Measurements from ENCODE around the gene ZNF230.

The ZNF230 gene

GRCh38 chr19:44010468-44010867 is 7.7 kb downstream of the ZNF230 start:
- peaks cover 80% of the 10 kb centered on the region for H3K36me3 Mint-ChIP-seq
- no peak overlapping the region for H3K4me3 Mint-ChIP-seq

GRCh38 chr19:44019498-44019897 is 16.7 kb downstream of the ZNF230 start:
- peaks cover 27% of the 10 kb centered on the region for H3K9me3 Mint-ChIP-seq
- H3K27ac Mint-ChIP-seq = no peak overlapping the region
- ATAC-seq = no peak
- H3K4me3 Mint-ChIP-seq = no peak overlapping the region
- H3K36me3 Mint-ChIP-seq = peaks cover 9% of the 10 kb centered on the region
- peaks cover 1% of the 10 kb centered on the region for H3K4me1 Mint-ChIP-seq
- H3K27me3 Mint-ChIP-seq = peaks cover 19% of the 10 kb centered on the region

More at GRCh38 chr19:44010468-44010867, 7.7 kb downstream of the ZNF230 start:
- peaks cover 42% of the 10 kb centered on the region for H3K9me3 Mint-ChIP-seq
- no peaks in the 10 kb centered on the region for H3K27me3 Mint-ChIP-seq
- no peaks in the 10 kb centered on the region for H3K4me1 Mint-ChIP-seq
- H3K27ac Mint-ChIP-seq = no peak overlapping the region
- ATAC-seq = no peak

GRCh38 chr19:44021221-44021620 is 18.5 kb downstream of the ZNF230 start:
- Mint-ChIP-seq H3K4me3 (no peak overlapping the region), H3K27ac (no peak overlapping the region), H3K36me3 (peaks cover 22% of the 10 kb centered on the region), H3K4me1 (peaks cover 18% of the 10 kb centered on the region), H3K27me3 (peaks cover 19% of the 10 kb centered on the region), H3K9me3 (peaks cover 25% of the 10 kb centered on the region)
- no peak for ATAC-seq

GRCh38 chr19:44024900-44025216 is 22.1 kb downstream of the ZNF230 start:
- peaks cover 18% of the 10 kb centered on the region for H3K4me1 Mint-ChIP-seq
- H3K27ac Mint-ChIP-seq = peak overlapping the region; percentile 91
- ATAC-seq = no peak
- peaks cover 50% of the 10 kb centered on the region for H3K36me3 Mint-ChIP-seq
- peaks cover 5% of the 10 kb centered on the region for H3K27me3 Mint-ChIP-seq
- peaks cover 22% of the 10 kb centered on the region for H3K9me3 Mint-ChIP-seq
- peak overlapping the region; percentile 100 for H3K4me3 Mint-ChIP-seq

- H3K4me1 Mint-ChIP-seq = peaks cover 18% of the 10 kb centered on the region
- peaks cover 19% of the 10 kb centered on the region for H3K9me3 Mint-ChIP-seq
- H3K27ac Mint-ChIP-seq = peak within 1 kb of the TSS; percentile 91
- peak; percentile 99 for ATAC-seq
- no peaks in the 10 kb centered on the region for H3K27me3 Mint-ChIP-seq
- H3K4me3 Mint-ChIP-seq = peak within 1 kb of the TSS; percentile 100
- H3K36me3 Mint-ChIP-seq = peaks cover 55% of the 10 kb centered on the region
These were observed 22.6 kb downstream of the ZNF230 start, which contains the start of gene ZNF222 for GRCh38 chr19:44025217-44025936. Gene ZNF222, plus strand, starts transcription at chr19:44025379. Its CDS starts 58 bp downstream, at chr19:44025437.

- Mint-ChIP-seq H3K4me1 (peaks cover 18% of the 10 kb centered on the region), H3K4me3 (no peak overlapping the region), H3K27me3 (no peaks in the 10 kb centered on the region), H3K9me3 (peaks cover 19% of the 10 kb centered on the region), H3K36me3 (peaks cover 67% of the 10 kb centered on the region), H3K27ac (no peak overlapping the region)
- ATAC-seq = no peak
These were observed 23.9 kb downstream of the ZNF230 start for GRCh38 chr19:44026622-44027021.

GRCh38 chr19:44032001-44032610 is 29.3 kb downstream of the ZNF230 start:
- H3K4me1 Mint-ChIP-seq = no peaks in the 10 kb centered on the region
- H3K36me3 Mint-ChIP-seq = peaks cover 79% of the 10 kb centered on the region
- peaks cover 47% of the 10 kb centered on the region for H3K9me3 Mint-ChIP-seq
- no peaks in the 10 kb centered on the region for H3K27me3 Mint-ChIP-seq
- no peak overlapping the region for H3K4me3 Mint-ChIP-seq
- ATAC-seq = no peak
- H3K27ac Mint-ChIP-seq = no peak overlapping the region

GRCh38 chr19:44042147-44042546 is 39.4 kb downstream of the ZNF230 start:
- Mint-ChIP-seq H3K4me3 (no peak overlapping the region), H3K27ac (no peak overlapping the region), H3K27me3 (peaks cover 19% of the 10 kb centered on the region), H3K36me3 (peaks cover 6% of the 10 kb centered on the region), H3K4me1 (no peaks in the 10 kb centered on the region), H3K9me3 (peaks cover 34% of the 10 kb centered on the region)
- ATAC-seq = no peak

GRCh38 chr19:44050740-44051649 is 48.2 kb downstream of the ZNF230 start:
- Mint-ChIP-seq H3K9me3 (peaks cover 19% of the 10 kb centered on the region), H3K36me3 (peaks cover 41% of the 10 kb centered on the region), H3K27me3 (peaks cover 26% of the 10 kb centered on the region), H3K4me3 (peak overlapping the region; percentile 83), H3K27ac (peak overlapping the region; percentile 66), H3K4me1 (peaks cover 13% of the 10 kb centered on the region)
- peak; percentile 76 for ATAC-seq

- H3K4me3 Mint-ChIP-seq = peak within 1 kb of the TSS; percentile 83
- peaks cover 26% of the 10 kb centered on the region for H3K27me3 Mint-ChIP-seq
- ATAC-seq = peak; percentile 92
- H3K36me3 Mint-ChIP-seq = peaks cover 46% of the 10 kb centered on the region
- peak within 1 kb of the TSS; percentile 66 for H3K27ac Mint-ChIP-seq
- H3K4me1 Mint-ChIP-seq = peaks cover 13% of the 10 kb centered on the region
- H3K9me3 Mint-ChIP-seq = peaks cover 16% of the 10 kb centered on the region
These were observed 49.1 kb downstream of the ZNF230 start, which contains the start of gene ZNF223 for GRCh38 chr19:44051650-44052402. Gene ZNF223, plus strand, starts transcription at chr19:44052036. Its CDS starts 3,141 bp downstream, at chr19:44055177.

GRCh38 chr19:44055870-44056269 is 53.1 kb downstream of the ZNF230 start:
- H3K27me3 Mint-ChIP-seq = peaks cover under 1% of the 10 kb centered on the region
- ATAC-seq = no peak
- H3K4me3 Mint-ChIP-seq = no peak overlapping the region
- H3K27ac Mint-ChIP-seq = no peak overlapping the region
- peaks cover 79% of the 10 kb centered on the region for H3K36me3 Mint-ChIP-seq
- H3K9me3 Mint-ChIP-seq = peaks cover 11% of the 10 kb centered on the region
- peaks cover 8% of the 10 kb centered on the region for H3K4me1 Mint-ChIP-seq

- Mint-ChIP-seq H3K9me3 (peaks cover 9% of the 10 kb centered on the region), H3K36me3 (peaks cover 92% of the 10 kb centered on the region), H3K4me3 (no peak overlapping the region), H3K4me1 (no peaks in the 10 kb centered on the region), H3K27ac (no peak overlapping the region), H3K27me3 (no peaks in the 10 kb centered on the region)
- no peak for ATAC-seq
These were observed 56.5 kb downstream of the ZNF230 start for GRCh38 chr19:44059229-44059628.

GRCh38 chr19:44061038-44061437 is 58.3 kb downstream of the ZNF230 start:
- Mint-ChIP-seq H3K27ac (no peak overlapping the region), H3K27me3 (no peaks in the 10 kb centered on the region), H3K9me3 (peaks cover 9% of the 10 kb centered on the region), H3K4me3 (no peak overlapping the region), H3K4me1 (no peaks in the 10 kb centered on the region), H3K36me3 (peaks cover 86% of the 10 kb centered on the region)
- no peak for ATAC-seq

Measured in stimulated activated memory B cell treated with anti-CD40 and anti-IgM and Interleukin-4, amounts not matched to agents 10 μg/mL and 1 μg/mL and 100 μg/mL, for 72 hours (primary cell).